ENCODE measurements around the gene ATCAY.

DNA sequence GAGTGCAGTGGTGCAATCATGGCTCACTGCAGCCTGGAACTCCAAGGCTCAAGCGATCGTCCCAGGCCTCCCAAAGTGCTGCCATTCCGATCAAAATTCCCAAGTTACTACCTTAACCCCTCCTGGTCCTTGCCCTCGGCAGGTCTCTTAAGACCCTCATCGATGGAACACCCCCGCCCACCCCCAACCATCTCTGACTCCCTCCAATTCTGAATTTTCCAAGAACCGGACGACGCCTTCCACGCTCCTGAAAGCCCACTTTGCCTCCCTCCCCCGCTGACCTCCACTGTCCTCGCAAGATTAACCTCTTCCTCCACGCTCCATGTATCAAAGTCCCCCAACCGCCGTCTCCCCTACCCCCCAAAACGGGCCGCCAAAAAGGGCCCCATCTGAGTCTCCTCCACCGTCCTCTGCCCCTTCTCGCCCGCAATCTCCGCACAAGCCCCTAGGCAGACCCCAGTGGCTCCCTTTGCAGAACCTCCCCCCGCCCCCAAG lies 89.9 kb downstream of the ATCAY start:
- TF ChIP-seq CTCF (IDR thresholded peaks at IDR 0.05) (no peak), POLR2A (IDR thresholded peaks at IDR 0.05) (no peak), POLR2AphosphoS5 (IDR thresholded peaks at IDR 0.05) (no peak)
